ENCODE data around the gene ITPK1. TPM values are rescaled to one million over a fixed set of nuclear protein-coding genes. Genes with fewer than 3 reads are reported as not detected.

Gene ITPK1
- total RNA-seq, 1 experiment from 2014 or later, result 25.9 TPM

DNA sequence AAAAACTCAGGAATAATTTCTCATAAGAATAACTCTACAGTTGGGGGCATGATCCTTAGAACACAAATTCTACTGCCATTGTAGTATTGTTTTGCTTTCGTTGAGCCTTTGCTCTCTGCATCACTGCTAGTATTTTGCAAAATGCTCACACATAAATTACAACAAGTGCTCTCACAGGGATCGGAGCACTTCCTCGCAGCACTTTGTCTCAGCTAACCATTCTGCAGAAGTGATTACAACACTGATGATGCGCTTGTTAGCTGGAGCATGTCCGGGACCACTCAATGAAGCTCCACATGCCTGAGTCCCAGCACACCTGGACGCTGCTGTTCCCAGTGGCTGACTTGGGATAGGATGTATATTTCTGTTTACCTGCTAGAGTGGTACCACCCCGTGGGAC, 37.4 kb upstream of the ITPK1 start:
- DNase-seq (ENCODE audit: low read depth, low spot score), result no peak
- in situ Hi-C loops (cut with HindIII; ENCODE audit: low pct_unique_long_range_greater_than_20kb, low sequenced_read_pairs), result no loop called here
- CTCF ChIA-PET, result no interaction called here

DNA sequence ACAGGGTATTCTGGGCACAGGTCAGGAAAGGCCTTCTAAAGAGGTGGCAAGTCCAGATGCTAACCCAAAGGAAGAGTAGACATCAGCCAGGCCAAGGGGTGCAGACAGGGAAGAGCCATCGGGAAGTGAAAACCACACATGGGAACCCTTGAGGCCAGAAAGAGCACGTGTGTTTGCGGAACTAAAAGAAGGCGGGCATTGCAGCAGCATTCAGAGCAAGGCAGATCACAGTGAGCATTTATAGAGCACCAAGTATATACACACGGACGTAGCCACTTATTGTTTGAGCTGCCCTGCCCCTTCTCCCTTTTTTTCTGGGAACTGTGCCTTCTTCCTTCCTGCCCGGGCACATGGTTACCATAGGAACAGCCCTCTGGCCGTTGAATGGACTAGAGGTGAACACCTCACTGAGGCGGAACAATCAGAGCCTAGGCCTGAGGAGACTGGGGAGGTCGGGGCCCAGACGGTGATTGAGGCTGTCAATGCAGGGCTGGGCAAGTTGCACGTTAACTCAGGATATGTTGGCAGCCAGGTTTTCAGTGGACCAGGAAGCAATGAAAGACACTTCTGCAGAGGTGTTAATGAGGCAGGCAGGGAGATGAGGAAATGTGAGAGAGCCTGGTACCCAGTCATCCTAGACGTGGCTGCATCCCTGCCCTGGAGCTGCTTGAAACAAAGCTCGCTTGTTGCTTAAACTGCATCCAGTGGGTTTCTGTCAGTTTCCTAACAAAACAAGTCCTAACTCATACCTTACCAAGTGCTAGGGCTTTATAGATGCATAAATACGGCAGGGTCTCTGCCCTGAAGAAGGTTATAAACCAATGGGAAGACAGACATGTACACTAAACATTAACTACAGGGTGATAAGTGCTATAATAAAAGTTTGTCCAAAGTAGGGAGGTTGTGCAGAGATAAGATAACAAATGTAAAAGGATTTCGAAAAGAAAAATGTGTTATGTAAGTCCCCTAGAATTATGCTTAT, 34.8 kb upstream of the ITPK1 start:
- no peak for ATAC-seq
- DNase-seq (ENCODE audit: low read depth, low spot score), result no peak
- CTCF ChIA-PET, result interaction anchor here (0.5 kb wide), 1 partner anchor 193 kb away, joined by 5 read pairs; no protein-coding TSS in a partner anchor
- POLR2A ChIA-PET, result no interaction called here
- H3K27me3 ChIP-seq (ENCODE audit: control insufficient read depth, insufficient read depth, low read length), result no peaks in the 10 kb centered on the region
- no peaks in the 10 kb centered on the region for H3K4me1 ChIP-seq (ENCODE audit: control insufficient read depth, insufficient read depth, low read length)
- no TSS peak for BruUV-seq (replicated peaks)
- no peaks in the 10 kb centered on the region for H3K36me3 ChIP-seq (ENCODE audit: control insufficient read depth, insufficient read depth, low read length)
- no peaks in the 10 kb centered on the region for H3K9me3 ChIP-seq (ENCODE audit: control insufficient read depth, insufficient read depth, low read depth, low read length)
- no peak overlapping the region for H3K4me3 ChIP-seq (ENCODE audit: low read depth in 2 of 2, low read length in 2 of 2)
- TF ChIP-seq, protein P1, sequence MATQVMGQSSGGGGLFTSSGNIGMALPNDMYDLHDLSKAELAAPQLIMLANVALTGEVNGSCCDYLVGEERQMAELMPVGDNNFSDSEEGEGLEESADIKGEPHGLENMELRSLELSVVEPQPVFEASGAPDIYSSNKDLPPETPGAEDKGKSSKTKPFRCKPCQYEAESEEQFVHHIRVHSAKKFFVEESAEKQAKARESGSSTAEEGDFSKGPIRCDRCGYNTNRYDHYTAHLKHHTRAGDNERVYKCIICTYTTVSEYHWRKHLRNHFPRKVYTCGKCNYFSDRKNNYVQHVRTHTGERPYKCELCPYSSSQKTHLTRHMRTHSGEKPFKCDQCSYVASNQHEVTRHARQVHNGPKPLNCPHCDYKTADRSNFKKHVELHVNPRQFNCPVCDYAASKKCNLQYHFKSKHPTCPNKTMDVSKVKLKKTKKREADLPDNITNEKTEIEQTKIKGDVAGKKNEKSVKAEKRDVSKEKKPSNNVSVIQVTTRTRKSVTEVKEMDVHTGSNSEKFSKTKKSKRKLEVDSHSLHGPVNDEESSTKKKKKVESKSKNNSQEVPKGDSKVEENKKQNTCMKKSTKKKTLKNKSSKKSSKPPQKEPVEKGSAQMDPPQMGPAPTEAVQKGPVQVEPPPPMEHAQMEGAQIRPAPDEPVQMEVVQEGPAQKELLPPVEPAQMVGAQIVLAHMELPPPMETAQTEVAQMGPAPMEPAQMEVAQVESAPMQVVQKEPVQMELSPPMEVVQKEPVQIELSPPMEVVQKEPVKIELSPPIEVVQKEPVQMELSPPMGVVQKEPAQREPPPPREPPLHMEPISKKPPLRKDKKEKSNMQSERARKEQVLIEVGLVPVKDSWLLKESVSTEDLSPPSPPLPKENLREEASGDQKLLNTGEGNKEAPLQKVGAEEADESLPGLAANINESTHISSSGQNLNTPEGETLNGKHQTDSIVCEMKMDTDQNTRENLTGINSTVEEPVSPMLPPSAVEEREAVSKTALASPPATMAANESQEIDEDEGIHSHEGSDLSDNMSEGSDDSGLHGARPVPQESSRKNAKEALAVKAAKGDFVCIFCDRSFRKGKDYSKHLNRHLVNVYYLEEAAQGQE (IDR thresholded peaks at IDR 0.05; ENCODE audit: insufficient read depth in 1 of 2, low read depth in 2 of 2, low read length in 1 of 2), result no peak
- TF ChIP-seq, protein P2, sequence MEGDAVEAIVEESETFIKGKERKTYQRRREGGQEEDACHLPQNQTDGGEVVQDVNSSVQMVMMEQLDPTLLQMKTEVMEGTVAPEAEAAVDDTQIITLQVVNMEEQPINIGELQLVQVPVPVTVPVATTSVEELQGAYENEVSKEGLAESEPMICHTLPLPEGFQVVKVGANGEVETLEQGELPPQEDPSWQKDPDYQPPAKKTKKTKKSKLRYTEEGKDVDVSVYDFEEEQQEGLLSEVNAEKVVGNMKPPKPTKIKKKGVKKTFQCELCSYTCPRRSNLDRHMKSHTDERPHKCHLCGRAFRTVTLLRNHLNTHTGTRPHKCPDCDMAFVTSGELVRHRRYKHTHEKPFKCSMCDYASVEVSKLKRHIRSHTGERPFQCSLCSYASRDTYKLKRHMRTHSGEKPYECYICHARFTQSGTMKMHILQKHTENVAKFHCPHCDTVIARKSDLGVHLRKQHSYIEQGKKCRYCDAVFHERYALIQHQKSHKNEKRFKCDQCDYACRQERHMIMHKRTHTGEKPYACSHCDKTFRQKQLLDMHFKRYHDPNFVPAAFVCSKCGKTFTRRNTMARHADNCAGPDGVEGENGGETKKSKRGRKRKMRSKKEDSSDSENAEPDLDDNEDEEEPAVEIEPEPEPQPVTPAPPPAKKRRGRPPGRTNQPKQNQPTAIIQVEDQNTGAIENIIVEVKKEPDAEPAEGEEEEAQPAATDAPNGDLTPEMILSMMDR (IDR thresholded peaks at IDR 0.05), result no peak
- TF ChIP-seq POLR2AphosphoS5 (IDR thresholded peaks at IDR 0.05; ENCODE audit: low read depth, low read length), result no peak
- TF ChIP-seq TCF7L2 (IDR thresholded peaks at IDR 0.05; ENCODE audit: low read depth, low read length), result no peak
- TF ChIP-seq SIN3A (IDR thresholded peaks at IDR 0.05; ENCODE audit: borderline replicate concordance, insufficient read depth, low read depth, low read length), result no peak
- H3K27ac ChIP-seq (ENCODE audit: low read length), result no peak overlapping the region
- in situ Hi-C loops (cut with HindIII; ENCODE audit: low pct_unique_long_range_greater_than_20kb, low sequenced_read_pairs) (no loop called here), intact Hi-C loops (cut with micrococcal nuclease; ENCODE audit: unreplicated experiment) (no loop called here)

More for the DNA sequence above, 37.4 kb upstream of the ITPK1 start:
- ATAC-seq, result no peak
- H3K9me3 ChIP-seq (ENCODE audit: control insufficient read depth, insufficient read depth, low read depth, low read length), result no peaks in the 10 kb centered on the region
- no TSS peak for BruUV-seq (replicated peaks)
- H3K36me3 ChIP-seq (ENCODE audit: control insufficient read depth, insufficient read depth, low read length), result no peaks in the 10 kb centered on the region
- no peaks in the 10 kb centered on the region for H3K27me3 ChIP-seq (ENCODE audit: control insufficient read depth, insufficient read depth, low read length)
- no peak overlapping the region for H3K4me3 ChIP-seq (ENCODE audit: low read depth in 2 of 2, low read length in 2 of 2)
- H3K27ac ChIP-seq (ENCODE audit: low read length), result no peak overlapping the region
- intact Hi-C loops (cut with micrococcal nuclease; ENCODE audit: unreplicated experiment), result no loop called here
- H3K4me1 ChIP-seq (ENCODE audit: control insufficient read depth, insufficient read depth, low read length), result no peaks in the 10 kb centered on the region
- POLR2A ChIA-PET, result no interaction called here
- TF ChIP-seq, protein P2 (IDR thresholded peaks at IDR 0.05), result no peak
- no peak for TF ChIP-seq SIN3A (IDR thresholded peaks at IDR 0.05; ENCODE audit: borderline replicate concordance, insufficient read depth, low read depth, low read length)
- TF ChIP-seq POLR2AphosphoS5 (IDR thresholded peaks at IDR 0.05; ENCODE audit: low read depth, low read length), result no peak
- no peak for TF ChIP-seq TCF7L2 (IDR thresholded peaks at IDR 0.05; ENCODE audit: low read depth, low read length)
- TF ChIP-seq, protein P1 (IDR thresholded peaks at IDR 0.05; ENCODE audit: insufficient read depth in 1 of 2, low read depth in 2 of 2, low read length in 1 of 2), result no peak

Data from Panc1 (cell line).